Transverse colon (tissue), 4 donors: ENCODE measurements around the gene MYO5B.
"Not testable (repeated sequence)": the region's sequence is repeated elsewhere in the genome, so short reads cannot be mapped to it uniquely, and the experiment has no call there.

Source experiments
- CTCF ChIP-seq, 5 experiments: fragments of 200-600 bp in 3 of 5; fragments of 450-650 bp in 2 of 5; sonication (generic) in 3 of 5; IDR thresholded peaks; 1 replicate in 2 of 5; 2 replicates in 3 of 5; pipeline ENCODE4 v1.5.1; 2016 to 2017; ENCODE audit warnings: antibody characterized with exemption in 5 of 5, inconsistent platforms in 3 of 5, mild to moderate bottlenecking in 2 of 5, moderate library complexity in 1 of 5
- EP300 ChIP-seq: sonication (generic); formaldehyde crosslinking; IDR thresholded peaks from one replicate; pipeline ENCODE4 v1.6.1; 2017; ENCODE audit warnings: antibody characterized with exemption, low read depth
- POLR2A ChIP-seq: fragments of 450-650 bp; IDR thresholded peaks from one replicate; pipeline ENCODE4 v1.6.1; 2016; ENCODE audit warnings: antibody characterized with exemption, mild to moderate bottlenecking, moderate library complexity
- POLR2AphosphoS5 ChIP-seq, 3 donors: sonication (generic); formaldehyde crosslinking; IDR thresholded peaks; one replicate each; pipeline ENCODE4 v1.6.1; 2016; ENCODE audit warnings: antibody characterized with exemption in 3 of 3

- not testable (repeated sequence) for TF ChIP-seq POLR2AphosphoS5 (IDR thresholded peaks at IDR 0.05); POLR2A; EP300; CTCF (IDR thresholded peaks at IDR 0.05)
Observed at GRCh38 chr18:49789560-49790134, 405.3 kb downstream of the MYO5B start.
